RWPE1 (cell line): ENCODE data around the gene ENOX1.

ENCODE experiments used
- CTCF ChIA-PET: fragments of 350-600 bp; sonication (Branson Sonifier 250); formaldehyde crosslinking; extraction: SDS; loops from one replicate; lab custom pipeline; 2021; lab: Yijun Ruan, JAX
- POLR2A ChIA-PET: fragments of 400-600 bp; formaldehyde crosslinking; extraction: SDS; loops from one replicate; lab custom pipeline; 2020; ENCODE audit warnings: antibody characterized with exemption; ENCODE audit not compliant: low non-redundant PET; lab: Yijun Ruan, JAX
- DNase-seq: peaks from one replicate; pipeline ENCODE4 v3.0.0; 2012; ENCODE audit warnings: low spot score
- H3K27ac ChIP-seq: fragments of 450-650 bp; 2 replicates; pipeline ENCODE4 v1.5.1; 2017
- CTCF ChIP-seq: fragments of 450-650 bp; conservative IDR thresholded peaks from 2 replicates; pipeline ENCODE4 v1.5.1; 2017; ENCODE audit warnings: low read depth, mild to moderate bottlenecking

ENOX1 gene

GRCh38 chr13:43335764-43336163, 451.0 kb downstream of the ENOX1 start:
- no peak for TF ChIP-seq CTCF
- no peak overlapping the region for H3K27ac ChIP-seq
- CTCF ChIA-PET, result no interaction called here
- no peak for DNase-seq
- POLR2A ChIA-PET, result no interaction called here

- peak; percentile 46 for DNase-seq
- H3K27ac ChIP-seq, result no peak overlapping the region
- ChIA-PET CTCF (no interaction called here), POLR2A (no interaction called here)
- TF ChIP-seq CTCF, result no peak
These were observed 453.6 kb downstream of the ENOX1 start for GRCh38 chr13:43333176-43333575.

GRCh38 chr13:43331672-43332071, 455.1 kb downstream of the ENOX1 start:
- ChIA-PET POLR2A (no interaction called here), CTCF (no interaction called here)
- no peak for TF ChIP-seq CTCF
- DNase-seq, result no peak
- no peak overlapping the region for H3K27ac ChIP-seq

- no peak for DNase-seq
- CTCF ChIA-PET, result interaction anchor here (0.6 kb wide), 1 partner anchor 711 kb away, joined by 3 read pairs; no protein-coding TSS in a partner anchor
- no peak for TF ChIP-seq CTCF
- no peak overlapping the region for H3K27ac ChIP-seq
- POLR2A ChIA-PET, result no interaction called here
These were observed 457.1 kb downstream of the ENOX1 start for GRCh38 chr13:43329702-43330101.

GRCh38 chr13:43328907-43329306, 457.9 kb downstream of the ENOX1 start:
- TF ChIP-seq CTCF, result no peak
- H3K27ac ChIP-seq, result no peak overlapping the region
- DNase-seq, result no peak
- ChIA-PET POLR2A (no interaction called here), CTCF (no interaction called here)

- ChIA-PET CTCF (interaction anchor here (0.6 kb wide), 1 partner anchor 531 kb away, joined by 3 read pairs; no protein-coding TSS in a partner anchor), POLR2A (no interaction called here)
- no peak for DNase-seq
- H3K27ac ChIP-seq, result no peak overlapping the region
- TF ChIP-seq CTCF, result no peak
These were observed 460.7 kb downstream of the ENOX1 start for GRCh38 chr13:43326100-43326499.
